ENCODE data around the gene SSH2. TPM values are rescaled to one million over a fixed set of nuclear protein-coding genes. Genes with fewer than 3 reads are reported as not detected.
"Not testable (repeated sequence)": the region's sequence is repeated elsewhere in the genome, so short reads cannot be mapped to it uniquely, and the experiment has no call there.

SSH2 gene
- total RNA-seq, 2 experiments from 2014 or later, result 62.9 to 65.8 TPM

DNA sequence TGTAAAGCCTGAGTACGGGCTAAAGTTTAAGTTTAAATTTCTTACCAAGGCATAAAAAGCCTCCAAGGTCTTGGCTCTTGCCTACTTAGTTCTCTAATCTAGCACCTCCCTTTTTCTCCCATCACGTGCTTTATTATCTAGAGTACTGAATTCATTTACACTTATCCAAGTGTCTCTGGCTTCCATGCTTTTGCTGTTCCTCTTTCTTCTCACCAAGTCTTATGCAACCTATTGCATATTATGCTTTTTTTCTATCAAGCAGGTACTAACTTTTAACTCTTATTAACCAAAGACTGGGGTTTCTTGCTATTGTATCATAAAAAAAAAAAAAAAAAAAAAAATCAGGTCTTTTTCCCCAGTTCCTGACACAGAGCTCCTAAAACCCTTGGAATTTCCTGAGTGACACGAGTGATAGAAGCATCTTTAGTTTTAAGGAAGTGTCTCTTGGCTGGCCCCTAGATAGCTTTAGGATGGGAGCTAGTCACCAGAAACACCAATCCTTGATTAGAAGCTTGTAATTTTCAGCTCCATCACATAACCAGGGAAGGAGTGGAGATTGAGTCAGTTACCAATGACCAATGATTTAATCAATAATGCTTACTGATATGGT lies 44.9 kb downstream of the SSH2 start:
- H3K36me3 Mint-ChIP-seq (ENCODE audit: low read depth), result peaks cover 6% of the 10 kb centered on the region
- no peaks in the 10 kb centered on the region for H3K9me3 Mint-ChIP-seq
- H3K4me1 Mint-ChIP-seq, result peaks cover 15% of the 10 kb centered on the region
- no peak for DNase-seq
- ChIA-PET POLR2A (no interaction called here), CTCF (interaction anchor here (0.7 kb wide), 1 partner anchor 668 kb away, joined by 3 read pairs; no protein-coding TSS in a partner anchor)
- H3K27ac Mint-ChIP-seq, result no peak overlapping the region
- no peaks in the 10 kb centered on the region for H3K27me3 Mint-ChIP-seq
- H3K4me3 Mint-ChIP-seq, result no peak overlapping the region

DNA sequence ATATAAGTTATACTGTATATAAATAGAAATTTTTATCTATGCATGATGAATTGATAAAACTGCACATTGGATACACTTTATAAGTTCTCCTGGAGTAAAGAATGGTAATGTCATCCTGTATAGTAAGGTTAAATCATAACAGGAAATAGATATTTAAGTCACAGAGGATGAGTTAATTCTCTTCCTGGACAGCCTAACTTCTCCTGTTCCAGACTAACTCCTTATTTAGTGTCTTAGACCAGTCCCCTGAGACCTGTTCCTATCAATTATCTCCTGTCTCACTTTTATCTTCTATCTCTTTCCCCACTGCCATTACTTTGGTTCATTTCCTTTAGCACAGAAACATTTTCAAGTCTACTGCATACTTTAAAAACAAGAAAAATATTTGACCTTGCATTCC lies 46.5 kb downstream of the SSH2 start:
- no peak for DNase-seq
- Mint-ChIP-seq H3K4me3 (no peak overlapping the region), H3K36me3 (ENCODE audit: low read depth) (peaks cover 4% of the 10 kb centered on the region), H3K27ac (no peak overlapping the region), H3K27me3 (no peaks in the 10 kb centered on the region), H3K9me3 (no peaks in the 10 kb centered on the region), H3K4me1 (peaks cover 15% of the 10 kb centered on the region)
- ChIA-PET CTCF (no interaction called here), POLR2A (no interaction called here)

DNA sequence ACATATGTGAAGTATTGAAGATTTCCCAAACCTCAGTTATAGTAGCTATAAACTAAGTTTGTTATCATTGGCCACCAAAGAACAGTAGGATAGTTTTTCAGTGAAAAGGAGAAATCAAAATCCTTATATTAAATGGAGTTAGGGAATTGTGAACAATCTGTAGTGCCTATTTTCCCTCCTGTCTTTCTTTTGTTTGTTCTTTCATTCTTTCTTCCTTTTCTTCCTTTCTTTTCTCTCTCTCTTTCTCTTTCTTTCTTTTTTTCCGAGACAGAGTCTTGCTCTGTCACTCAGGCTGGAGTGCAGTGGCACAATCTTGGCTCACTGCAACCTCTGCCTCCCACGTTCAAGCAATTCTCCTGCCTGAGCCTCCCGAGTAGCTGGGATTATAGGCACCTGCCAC lies 48.8 kb downstream of the SSH2 start:
- no peaks in the 10 kb centered on the region for H3K9me3 Mint-ChIP-seq
- ChIA-PET CTCF (no interaction called here), POLR2A (interaction anchor here (0.9 kb wide), 1 partner anchor 313 kb away, joined by 3 read pairs; no protein-coding TSS in a partner anchor)
- no peaks in the 10 kb centered on the region for H3K27me3 Mint-ChIP-seq
- no peak overlapping the region for H3K4me3 Mint-ChIP-seq
- no peak for DNase-seq
- H3K36me3 Mint-ChIP-seq (ENCODE audit: low read depth), result peaks cover 8% of the 10 kb centered on the region
- no peak overlapping the region for H3K27ac Mint-ChIP-seq
- peaks cover 15% of the 10 kb centered on the region for H3K4me1 Mint-ChIP-seq

- peaks cover 5% of the 10 kb centered on the region for H3K36me3 Mint-ChIP-seq (ENCODE audit: low read depth)
- H3K4me3 Mint-ChIP-seq, result no peak overlapping the region
- POLR2A ChIA-PET, result no interaction called here
- H3K27me3 Mint-ChIP-seq, result no peaks in the 10 kb centered on the region
- DNase-seq, result no peak
- CTCF ChIA-PET, result no interaction called here
- H3K9me3 Mint-ChIP-seq, result no peaks in the 10 kb centered on the region
- no peak overlapping the region for H3K27ac Mint-ChIP-seq
- peaks cover 14% of the 10 kb centered on the region for H3K4me1 Mint-ChIP-seq
These were observed 50.0 kb downstream of the SSH2 start for GRCh38 chr17:29880031-29880430.

- POLR2A ChIA-PET, result no interaction called here
- no peak for DNase-seq
- Mint-ChIP-seq H3K4me3 (no peak overlapping the region), H3K27me3 (no peaks in the 10 kb centered on the region), H3K36me3 (ENCODE audit: low read depth) (peaks cover 7% of the 10 kb centered on the region), H3K9me3 (no peaks in the 10 kb centered on the region), H3K4me1 (no peaks in the 10 kb centered on the region), H3K27ac (no peak overlapping the region)
- CTCF ChIA-PET, result no interaction called here
These were observed 55.0 kb downstream of the SSH2 start for GRCh38 chr17:29874931-29875596.

DNA sequence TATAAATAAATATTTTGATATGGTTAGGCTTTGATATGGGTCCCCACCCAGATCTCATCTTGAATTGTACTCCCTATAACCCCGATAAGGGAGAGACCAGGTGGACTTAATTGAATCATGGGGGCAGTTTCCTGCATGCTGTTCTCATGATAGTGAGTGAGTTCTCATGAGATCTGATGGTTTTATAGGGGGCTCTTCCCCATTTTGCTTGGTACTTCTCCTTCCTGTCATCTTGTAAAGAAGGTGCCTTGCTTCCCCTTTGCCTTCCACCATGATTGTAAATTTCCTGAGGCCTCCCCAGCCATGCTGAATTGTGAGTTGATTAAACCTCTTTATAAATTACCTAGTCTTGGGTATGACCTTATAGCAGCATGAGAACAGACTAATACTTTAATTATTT lies 55.7 kb downstream of the SSH2 start:
- CTCF ChIA-PET; DNase-seq; H3K36me3 Mint-ChIP-seq (ENCODE audit: low read depth); H3K4me3 Mint-ChIP-seq; H3K4me1 Mint-ChIP-seq; H3K27me3 Mint-ChIP-seq; H3K9me3 Mint-ChIP-seq; H3K27ac Mint-ChIP-seq: not testable (repeated sequence)
- POLR2A ChIA-PET, result interaction anchor here (1.4 kb wide), 1 partner anchor 45 kb away, joined by 3 read pairs; no protein-coding TSS in a partner anchor

DNA sequence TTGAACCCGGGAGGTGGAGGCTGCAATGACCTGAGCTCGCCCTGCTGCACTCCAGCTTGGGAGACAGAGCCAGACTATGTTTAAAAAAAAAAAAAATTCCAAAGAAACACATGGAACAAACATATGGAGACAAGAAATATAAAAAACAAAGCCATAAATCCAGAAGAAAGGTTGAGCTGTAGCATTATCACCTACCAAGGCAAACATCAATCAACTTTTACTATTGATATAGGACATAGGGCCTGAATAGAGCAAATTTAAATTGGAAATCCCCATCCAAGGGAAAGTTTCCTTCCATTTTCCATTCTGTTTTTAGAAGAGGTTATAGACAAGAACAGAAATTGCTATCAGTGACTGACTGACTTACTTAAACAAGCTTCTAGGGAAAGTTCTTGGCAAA lies 56.6 kb downstream of the SSH2 start:
- Mint-ChIP-seq H3K27me3 (no peaks in the 10 kb centered on the region), H3K27ac (no peak overlapping the region), H3K9me3 (no peaks in the 10 kb centered on the region), H3K36me3 (ENCODE audit: low read depth) (peaks cover 7% of the 10 kb centered on the region), H3K4me1 (no peaks in the 10 kb centered on the region), H3K4me3 (no peak overlapping the region)
- DNase-seq, result no peak
- CTCF ChIA-PET, result no interaction called here
- POLR2A ChIA-PET, result interaction anchor here (1.4 kb wide), 1 partner anchor 46 kb away, joined by 3 read pairs; no protein-coding TSS in a partner anchor

GRCh38 chr17:29870836-29871465 lies 59.1 kb downstream of the SSH2 start:
- Mint-ChIP-seq H3K9me3 (no peaks in the 10 kb centered on the region), H3K4me1 (peaks cover 7% of the 10 kb centered on the region), H3K27me3 (no peaks in the 10 kb centered on the region), H3K4me3 (no peak overlapping the region), H3K36me3 (ENCODE audit: low read depth) (peaks cover 2% of the 10 kb centered on the region), H3K27ac (no peak overlapping the region)
- no peak for DNase-seq
- ChIA-PET POLR2A (no interaction called here), CTCF (interaction anchor here (1.0 kb wide), 1 partner anchor 60 kb away, joined by 4 read pairs; no protein-coding TSS in a partner anchor)

- DNase-seq, result no peak
- ChIA-PET POLR2A (interaction anchor here (1.0 to 1.4 kb wide), 3 partner anchors 62 to 73 kb away, joined by 3 to 5 read pairs (median 3); partner anchors contain the start of genes EFCAB5 and SSH2), CTCF (interaction anchor here (2.9 kb wide), 1 partner anchor 63 kb away, joined by 27 read pairs; the partner anchor contains the start of gene SSH2)
- Mint-ChIP-seq H3K27me3 (no peaks in the 10 kb centered on the region), H3K9me3 (no peaks in the 10 kb centered on the region), H3K27ac (no peak overlapping the region), H3K4me3 (no peak overlapping the region), H3K4me1 (peaks cover 7% of the 10 kb centered on the region), H3K36me3 (ENCODE audit: low read depth) (peaks cover 3% of the 10 kb centered on the region)
These were observed 62.3 kb downstream of the SSH2 start for GRCh38 chr17:29867643-29868181.

DNA sequence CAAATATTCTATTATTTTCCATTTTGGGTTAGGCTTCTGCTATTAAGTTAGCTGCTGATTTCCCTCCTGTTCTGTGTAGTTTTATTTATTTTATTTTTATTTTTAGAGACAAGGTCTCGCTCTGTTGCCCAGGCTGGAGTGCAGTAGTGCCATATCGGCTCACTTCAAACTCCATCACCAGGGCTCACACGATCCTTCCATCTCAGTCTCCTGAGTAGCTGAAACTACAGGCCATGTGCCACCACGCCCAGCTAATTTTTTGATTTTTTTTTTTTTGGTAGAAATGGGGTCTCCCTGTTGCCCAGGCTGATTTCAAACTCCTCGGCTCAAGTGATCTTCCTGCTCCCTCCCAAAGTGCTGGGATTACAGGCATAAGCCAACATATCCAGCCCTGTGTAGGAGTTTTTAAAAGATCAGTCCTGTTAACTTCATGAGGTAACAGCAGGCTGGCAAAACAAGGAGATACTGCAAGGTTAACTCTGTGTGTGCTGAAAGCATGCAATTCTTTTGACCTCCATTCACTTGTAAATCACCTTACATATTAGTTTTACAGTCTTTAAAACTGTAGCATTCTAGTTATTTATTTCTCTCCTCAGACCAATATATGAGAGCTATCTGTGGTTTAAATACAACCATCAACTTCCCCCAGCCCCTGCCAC lies 63.2 kb downstream of the SSH2 start:
- DNase-seq, result no peak
- Mint-ChIP-seq H3K36me3 (ENCODE audit: low read depth) (peaks cover 3% of the 10 kb centered on the region), H3K4me1 (peaks cover 7% of the 10 kb centered on the region), H3K27me3 (no peaks in the 10 kb centered on the region), H3K4me3 (no peak overlapping the region), H3K27ac (no peak overlapping the region), H3K9me3 (no peaks in the 10 kb centered on the region)
- ChIA-PET POLR2A (interaction anchor here (1.0 to 1.4 kb wide), 3 partner anchors 63 to 74 kb away, joined by 3 to 5 read pairs (median 3); partner anchors contain the start of genes EFCAB5 and SSH2), CTCF (interaction anchor here (0.9 to 2.9 kb wide), 2 partner anchors 59 to 64 kb away, joined by 6 to 27 read pairs; partner anchors contain the start of gene SSH2)

DNA sequence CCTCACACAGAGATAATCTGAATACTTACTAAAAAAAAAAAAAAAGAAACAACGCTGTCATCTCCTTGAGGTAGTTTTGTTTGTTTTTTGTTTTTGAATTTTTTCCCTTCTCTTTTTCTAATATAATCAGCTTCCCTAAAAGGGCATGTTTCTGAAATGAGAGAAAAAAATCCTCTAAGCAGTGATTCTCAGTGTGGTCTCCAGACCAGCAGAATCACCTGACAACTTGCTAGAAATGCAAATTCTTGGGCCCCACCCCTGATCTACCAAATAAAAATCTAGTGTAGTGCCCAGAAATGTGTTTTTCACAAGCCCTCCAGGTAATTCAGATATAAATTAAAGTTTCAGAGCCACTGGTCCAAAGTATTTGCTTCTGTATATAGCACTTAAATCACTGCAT lies 65.4 kb downstream of the SSH2 start:
- Mint-ChIP-seq H3K4me3 (no peak overlapping the region), H3K36me3 (ENCODE audit: low read depth) (peaks cover 3% of the 10 kb centered on the region), H3K4me1 (peaks cover 7% of the 10 kb centered on the region), H3K9me3 (peaks cover 2% of the 10 kb centered on the region), H3K27ac (no peak overlapping the region), H3K27me3 (no peaks in the 10 kb centered on the region)
- DNase-seq, result no peak
- POLR2A ChIA-PET, result no interaction called here
- CTCF ChIA-PET, result no interaction called here

GRCh38 chr17:29864123-29864522 lies 65.9 kb downstream of the SSH2 start:
- CTCF ChIA-PET, H3K4me3 Mint-ChIP-seq, POLR2A ChIA-PET: not testable (repeated sequence)

GRCh38 chr17:29862951-29863350 lies 67.1 kb downstream of the SSH2 start:
- H3K9me3 Mint-ChIP-seq, result peaks cover 2% of the 10 kb centered on the region
- peaks cover 7% of the 10 kb centered on the region for H3K4me1 Mint-ChIP-seq
- H3K4me3 Mint-ChIP-seq, result no peak overlapping the region
- CTCF ChIA-PET, result no interaction called here
- POLR2A ChIA-PET, result no interaction called here
- H3K36me3 Mint-ChIP-seq (ENCODE audit: low read depth), result peaks cover 3% of the 10 kb centered on the region
- no peak for DNase-seq
- no peaks in the 10 kb centered on the region for H3K27me3 Mint-ChIP-seq
- H3K27ac Mint-ChIP-seq, result no peak overlapping the region

More at GRCh38 chr17:29864123-29864522, 65.9 kb downstream of the SSH2 start:
- H3K4me1 Mint-ChIP-seq; H3K36me3 Mint-ChIP-seq (ENCODE audit: low read depth); H3K27me3 Mint-ChIP-seq; H3K27ac Mint-ChIP-seq; DNase-seq; H3K9me3 Mint-ChIP-seq: not testable (repeated sequence)

All from activated CD4-positive, alpha-beta memory T cell treated with anti-CD3 and anti-CD28 coated beads, Interleukin-2, amount 10 ng/mL, durations not matched to agents 7 days and 5 days (primary cell).